CMK (cell line): ENCODE data around the gene NUDT8.
A peak's percentile ranks its signal among the peaks of the same experiment; 100 is the strongest.
"Not testable (repeated sequence)": the region's sequence is repeated elsewhere in the genome, so short reads cannot be mapped to it uniquely, and the experiment has no call there.

Experiments
- DNase-seq: peaks from one replicate; pipeline ENCODE4 v3.0.0-alpha.2; 2010; ENCODE audit warnings: low read depth

Gene NUDT8

GRCh38 chr11:67588899-67589415 is 40.8 kb downstream of the NUDT8 start:
- DNase-seq, result not testable (repeated sequence)

- no peak for DNase-seq
Measured at GRCh38 chr11:67588136-67588503, 41.6 kb downstream of the NUDT8 start.

- DNase-seq, result no peak
Measured at GRCh38 chr11:67586568-67587250, 43.0 kb downstream of the NUDT8 start.

GRCh38 chr11:67585911-67586310 is 43.8 kb downstream of the NUDT8 start:
- DNase-seq, result no peak

GRCh38 chr11:67584881-67585873 is 44.6 kb downstream of the NUDT8 start:
- DNase-seq, result no peak

GRCh38 chr11:67584205-67584880 is 45.4 kb downstream of the NUDT8 start:
- DNase-seq, result peak; percentile 58

- peak; percentile 88 for DNase-seq
Measured at GRCh38 chr11:67583247-67584204, 46.2 kb downstream of the NUDT8 start, which contains the start of gene GSTP1. Gene GSTP1 (plus strand): TSS chr11:67583812. CDS start chr11:67583844, 32 bp downstream.

- no peak for DNase-seq
Measured at GRCh38 chr11:67582011-67582410, 47.7 kb downstream of the NUDT8 start.

GRCh38 chr11:67581469-67581868 is 48.3 kb downstream of the NUDT8 start:
- DNase-seq, result no peak

GRCh38 chr11:67577951-67578350 is 51.8 kb downstream of the NUDT8 start:
- no peak for DNase-seq
